Panc1 (cell line): ENCODE measurements around the gene ASXL2. TPM values are rescaled to one million over a fixed set of nuclear protein-coding genes. Genes with fewer than 3 reads are reported as not detected.

Experiments
- ATAC-seq: fragments of 200-7000 bp; cut with Tn5 transposase; 2 replicates; pipeline ENCODE4 v1.9.1; 2020; ENCODE audit warnings: mild to moderate bottlenecking, moderate library complexity
- BruUV-seq: library from RNA; stranded (reverse); fragments of 400-500 nt; replicated peaks from 2 replicates; lab custom pipeline; 2021; lab: Mats Ljungman, UMichigan
- CTCF ChIA-PET: fragments of 300-600 bp; sonication (Branson Sonifier 250); formaldehyde crosslinking; loops from one replicate; lab custom pipeline; 2022; ENCODE audit warnings: antibody characterized with exemption; lab: Charles Lee
- POLR2A ChIA-PET: fragments of 300-600 bp; sonication (Branson Sonifier 250); formaldehyde crosslinking; loops from one replicate; lab custom pipeline; 2022; ENCODE audit warnings: antibody characterized with exemption; lab: Charles Lee
- DNase-seq: peaks from one replicate; pipeline ENCODE4 v3.0.0-alpha.2; 2010; ENCODE audit warnings: low read depth, low spot score
- H3K27ac ChIP-seq: 2 replicates; pipeline ENCODE4 v1.5.1; 2011; ENCODE audit warnings: mild to moderate bottlenecking, low read length, inconsistent platforms
- H3K27me3 ChIP-seq: fragments of 200-500 bp; sonication (Bioruptor generic); 2 replicates; pipeline ENCODE4 v1.6.0; 2014; ENCODE audit warnings: low read length, inconsistent platforms; ENCODE audit not compliant: control insufficient read depth, insufficient read depth
- H3K36me3 ChIP-seq: fragments of 200-500 bp; sonication (Bioruptor generic); 2 replicates; pipeline ENCODE4 v1.5.1; 2014; ENCODE audit warnings: inconsistent platforms, mild to moderate bottlenecking, low read length, moderate library complexity; ENCODE audit not compliant: control insufficient read depth, insufficient read depth
- H3K4me1 ChIP-seq: 2 replicates; pipeline ENCODE4 v1.5.1; 2011; ENCODE audit warnings: inconsistent platforms, mild to moderate bottlenecking, low read length, moderate library complexity; ENCODE audit not compliant: control insufficient read depth, insufficient read depth
- H3K4me3 ChIP-seq, 2 experiments: 2 replicates each; pipeline ENCODE4 v1.5.1; 2011 to 2012; ENCODE audit warnings: low read depth in 2 of 2, low read length in 2 of 2, mild to moderate bottlenecking in 2 of 2, inconsistent platforms in 1 of 2, moderate library complexity in 1 of 2
- H3K9me3 ChIP-seq: fragments of 200-500 bp; sonication (Bioruptor generic); 2 replicates; pipeline ENCODE4 v1.5.1; 2014; ENCODE audit warnings: low read depth, mild to moderate bottlenecking, inconsistent platforms, low read length, moderate library complexity; ENCODE audit not compliant: control insufficient read depth, insufficient read depth
- POLR2AphosphoS5 ChIP-seq: IDR thresholded peaks from 2 replicates; pipeline ENCODE4 v1.6.1; 2012; ENCODE audit warnings: mild to moderate bottlenecking, low read depth, low read length, moderate library complexity
- SIN3A ChIP-seq: IDR thresholded peaks from 2 replicates; pipeline ENCODE4 v1.6.1; 2012; ENCODE audit warnings: low read depth, mild to moderate bottlenecking, low read length, moderate library complexity, borderline replicate concordance; ENCODE audit not compliant: insufficient read depth
- TCF7L2 ChIP-seq: IDR thresholded peaks from 2 replicates; pipeline ENCODE4 v1.6.1; 2011; ENCODE audit warnings: mild to moderate bottlenecking, low read depth, low read length, inconsistent platforms
- in situ Hi-C: cut with HindIII; loops from 2 replicates; pipeline ENCODE4 v1.10.0; 2016; ENCODE audit warnings: low sequenced_read_pairs, low pct_unique_long_range_greater_than_20kb
- intact Hi-C: fragments of 100-400 bp; cut with micrococcal nuclease; formaldehyde crosslinking; loops from one replicate; pipeline ENCODE4 v1.10.0; 2022; ENCODE audit not compliant: unreplicated experiment
- total RNA-seq: library from RNA; stranded (reverse); gene quantifications from one replicate; pipeline ENCODE4 v1.2.1, GENCODE V29; 2021; ENCODE audit not compliant: unreplicated experiment
- TF ChIP-seq, protein P1 (sequence below): fragments of 450-650 bp; IDR thresholded peaks from 2 replicates; pipeline ENCODE4 v1.5.1; 2017; ENCODE audit warnings: mild to moderate bottlenecking
- TF ChIP-seq, protein P2 (sequence below), 2 experiments: IDR thresholded peaks; 2 replicates each; pipeline ENCODE4 v1.6.1; 2011 to 2012; ENCODE audit warnings: low read depth in 2 of 2, control low read depth in 1 of 2, low read length in 1 of 2, mild to moderate bottlenecking in 1 of 2, moderate library complexity in 1 of 2; ENCODE audit not compliant: insufficient read depth in 1 of 2

Gene ASXL2
- total RNA-seq, 1 experiment from 2014 or later, result 43.4 TPM

- no peak overlapping the region for H3K27ac ChIP-seq
- DNase-seq, result no peak
- intact Hi-C loops (no loop called here), in situ Hi-C loops (no loop called here)
- H3K36me3 ChIP-seq, result no peaks in the 10 kb centered on the region
- ChIA-PET POLR2A (no interaction called here), CTCF (interaction anchor here (1.1 kb wide), 1 partner anchor 16 kb away, joined by 7 read pairs; no protein-coding TSS in a partner anchor)
- TF ChIP-seq, protein P1, sequence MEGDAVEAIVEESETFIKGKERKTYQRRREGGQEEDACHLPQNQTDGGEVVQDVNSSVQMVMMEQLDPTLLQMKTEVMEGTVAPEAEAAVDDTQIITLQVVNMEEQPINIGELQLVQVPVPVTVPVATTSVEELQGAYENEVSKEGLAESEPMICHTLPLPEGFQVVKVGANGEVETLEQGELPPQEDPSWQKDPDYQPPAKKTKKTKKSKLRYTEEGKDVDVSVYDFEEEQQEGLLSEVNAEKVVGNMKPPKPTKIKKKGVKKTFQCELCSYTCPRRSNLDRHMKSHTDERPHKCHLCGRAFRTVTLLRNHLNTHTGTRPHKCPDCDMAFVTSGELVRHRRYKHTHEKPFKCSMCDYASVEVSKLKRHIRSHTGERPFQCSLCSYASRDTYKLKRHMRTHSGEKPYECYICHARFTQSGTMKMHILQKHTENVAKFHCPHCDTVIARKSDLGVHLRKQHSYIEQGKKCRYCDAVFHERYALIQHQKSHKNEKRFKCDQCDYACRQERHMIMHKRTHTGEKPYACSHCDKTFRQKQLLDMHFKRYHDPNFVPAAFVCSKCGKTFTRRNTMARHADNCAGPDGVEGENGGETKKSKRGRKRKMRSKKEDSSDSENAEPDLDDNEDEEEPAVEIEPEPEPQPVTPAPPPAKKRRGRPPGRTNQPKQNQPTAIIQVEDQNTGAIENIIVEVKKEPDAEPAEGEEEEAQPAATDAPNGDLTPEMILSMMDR, result no peak; the same call in 1 of the 2 replicates
- TF ChIP-seq POLR2AphosphoS5 (no peak), SIN3A (no peak), TCF7L2 (no peak)
- TF ChIP-seq, protein P2, sequence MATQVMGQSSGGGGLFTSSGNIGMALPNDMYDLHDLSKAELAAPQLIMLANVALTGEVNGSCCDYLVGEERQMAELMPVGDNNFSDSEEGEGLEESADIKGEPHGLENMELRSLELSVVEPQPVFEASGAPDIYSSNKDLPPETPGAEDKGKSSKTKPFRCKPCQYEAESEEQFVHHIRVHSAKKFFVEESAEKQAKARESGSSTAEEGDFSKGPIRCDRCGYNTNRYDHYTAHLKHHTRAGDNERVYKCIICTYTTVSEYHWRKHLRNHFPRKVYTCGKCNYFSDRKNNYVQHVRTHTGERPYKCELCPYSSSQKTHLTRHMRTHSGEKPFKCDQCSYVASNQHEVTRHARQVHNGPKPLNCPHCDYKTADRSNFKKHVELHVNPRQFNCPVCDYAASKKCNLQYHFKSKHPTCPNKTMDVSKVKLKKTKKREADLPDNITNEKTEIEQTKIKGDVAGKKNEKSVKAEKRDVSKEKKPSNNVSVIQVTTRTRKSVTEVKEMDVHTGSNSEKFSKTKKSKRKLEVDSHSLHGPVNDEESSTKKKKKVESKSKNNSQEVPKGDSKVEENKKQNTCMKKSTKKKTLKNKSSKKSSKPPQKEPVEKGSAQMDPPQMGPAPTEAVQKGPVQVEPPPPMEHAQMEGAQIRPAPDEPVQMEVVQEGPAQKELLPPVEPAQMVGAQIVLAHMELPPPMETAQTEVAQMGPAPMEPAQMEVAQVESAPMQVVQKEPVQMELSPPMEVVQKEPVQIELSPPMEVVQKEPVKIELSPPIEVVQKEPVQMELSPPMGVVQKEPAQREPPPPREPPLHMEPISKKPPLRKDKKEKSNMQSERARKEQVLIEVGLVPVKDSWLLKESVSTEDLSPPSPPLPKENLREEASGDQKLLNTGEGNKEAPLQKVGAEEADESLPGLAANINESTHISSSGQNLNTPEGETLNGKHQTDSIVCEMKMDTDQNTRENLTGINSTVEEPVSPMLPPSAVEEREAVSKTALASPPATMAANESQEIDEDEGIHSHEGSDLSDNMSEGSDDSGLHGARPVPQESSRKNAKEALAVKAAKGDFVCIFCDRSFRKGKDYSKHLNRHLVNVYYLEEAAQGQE (IDR thresholded peaks at IDR 0.05; ENCODE audit: insufficient read depth in 1 of 2, low read depth in 2 of 2, low read length in 1 of 2), result no peak
- no peaks in the 10 kb centered on the region for H3K9me3 ChIP-seq
- H3K4me3 ChIP-seq, result no peak overlapping the region
- no TSS peak for BruUV-seq
- no peak for ATAC-seq
- H3K4me1 ChIP-seq, result peaks cover 24% of the 10 kb centered on the region
- no peaks in the 10 kb centered on the region for H3K27me3 ChIP-seq
These were observed 21.9 kb downstream of the ASXL2 start for GRCh38 chr2:25856377-25856776.

DNA sequence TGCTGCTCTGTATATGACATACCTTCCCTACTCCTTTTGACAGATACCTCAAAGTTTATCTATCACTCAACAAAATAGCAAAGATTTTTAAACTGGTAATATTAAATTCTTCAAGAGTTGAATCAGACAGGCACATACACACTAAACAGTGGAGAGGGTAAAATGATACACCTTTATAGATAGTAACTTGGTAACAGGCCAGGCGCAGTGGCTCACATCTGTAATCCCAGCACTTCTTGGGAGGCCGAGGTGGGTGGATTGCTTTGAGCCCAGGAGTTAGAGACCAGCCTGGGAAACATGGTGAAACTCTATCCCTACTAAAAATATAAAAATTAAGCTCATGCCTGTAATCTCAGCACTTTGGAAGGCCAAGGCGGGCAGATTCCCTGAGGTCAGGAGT, 23.2 kb downstream of the ASXL2 start:
- no TSS peak for BruUV-seq
- Histone ChIP-seq H3K27me3 (no peaks in the 10 kb centered on the region), H3K4me3 (no peak overlapping the region), H3K4me1 (peaks cover 30% of the 10 kb centered on the region), H3K9me3 (no peaks in the 10 kb centered on the region), H3K36me3 (no peaks in the 10 kb centered on the region), H3K27ac (no peak overlapping the region)
- ChIA-PET POLR2A (interaction anchor here (0.6 kb wide), 1 partner anchor 1404 kb away, joined by 8 read pairs; no protein-coding TSS in a partner anchor), CTCF (interaction anchor here (0.5 to 1.1 kb wide), 3 partner anchors 10 to 56 kb away, joined by 3 to 7 read pairs (median 6); no protein-coding TSS in a partner anchor)
- ATAC-seq (no peak), DNase-seq (no peak)
- intact Hi-C loops, result no loop called here
- no peak for TF ChIP-seq TCF7L2
- TF ChIP-seq, protein P2 (IDR thresholded peaks at IDR 0.05; ENCODE audit: insufficient read depth in 1 of 2, low read depth in 2 of 2, low read length in 1 of 2), result no peak
- in situ Hi-C loops, result no loop called here
